Thyroid gland (tissue), 4 donors: ENCODE measurements around the gene BTRC.

Experiments used
- CTCF ChIP-seq, 6 experiments: fragments of 200-600 bp in 3 of 6; fragments of 450-650 bp in 3 of 6; sonication (generic) in 3 of 6; IDR thresholded peaks; one replicate each; pipeline ENCODE4 v1.5.1; 2016 to 2019; ENCODE audit warnings: antibody characterized with exemption in 6 of 6, mild to moderate bottlenecking in 2 of 6, inconsistent platforms in 1 of 6, moderate library complexity in 1 of 6
- POLR2A ChIP-seq, 2 donors: fragments of 450-650 bp; IDR thresholded peaks; one replicate each; pipeline ENCODE4 v1.6.1; 2017; ENCODE audit warnings: antibody characterized with exemption in 2 of 2, mild to moderate bottlenecking in 2 of 2, moderate library complexity in 1 of 2

- no peak for TF ChIP-seq POLR2A (IDR thresholded peaks at IDR 0.05)
- TF ChIP-seq CTCF (IDR thresholded peaks at IDR 0.05): no peak
These were observed 43.2 kb downstream of the BTRC start for GRCh38 chr10:101397140-101397539.
